WTC11 (cell line): ENCODE data around the gene ABCC2. TPM values are rescaled to one million over a fixed set of nuclear protein-coding genes. Genes with fewer than 3 reads are reported as not detected.

Source experiments
- ATAC-seq: fragments of 200-7000 bp; cut with Tn5 transposase; 2 replicates; pipeline ENCODE4 v1.10.0; 2021; ENCODE audit warnings: mild to moderate bottlenecking, moderate library complexity
- CTCF ChIA-PET: fragments of 300-600 bp; sonication (Branson Sonifier 250); formaldehyde crosslinking; loops from one replicate; lab custom pipeline; 2021; ENCODE audit warnings: antibody characterized with exemption; lab: Charles Lee
- POLR2A ChIA-PET: fragments of 350-600 bp; sonication (Branson Sonifier 250); formaldehyde crosslinking; loops from one replicate; lab custom pipeline; 2021; ENCODE audit warnings: antibody characterized with exemption; lab: Charles Lee
- DNase-seq: peaks from one replicate; pipeline ENCODE4 v3.0.0; 2021; ENCODE audit warnings: low spot score
- H3K27ac Mint-ChIP-seq: 2 replicates; pipeline ENCODE4 v1.8.0; 2021; ENCODE audit warnings: mixed read lengths
- H3K27me3 Mint-ChIP-seq: 2 replicates; pipeline ENCODE4 v1.8.0; 2021; ENCODE audit warnings: low read depth, mild to moderate bottlenecking, moderate library complexity, mixed read lengths
- H3K36me3 Mint-ChIP-seq: 2 replicates; pipeline ENCODE4 v1.8.0; 2021; ENCODE audit warnings: mixed read lengths
- H3K4me1 Mint-ChIP-seq: 2 replicates; pipeline ENCODE4 v1.8.0; 2022; ENCODE audit warnings: mixed read lengths
- H3K4me3 Mint-ChIP-seq: 2 replicates; pipeline ENCODE4 v1.8.0; 2021; ENCODE audit warnings: mild to moderate bottlenecking, moderate library complexity, mixed read lengths
- H3K9me3 Mint-ChIP-seq: 2 replicates; pipeline ENCODE4 v1.8.0; 2021; ENCODE audit warnings: mixed read lengths
- CBFB ChIP-seq: sonication (generic); formaldehyde crosslinking; IDR thresholded peaks from 2 replicates; pipeline ENCODE4 v1.8.1; 2022; ENCODE audit warnings: mild to moderate bottlenecking, low read depth, missing genetic modification reagents
- RORB ChIP-seq: fragments of 250-450 bp; sonication (Bioruptor Pico); IDR thresholded peaks from 2 replicates; pipeline ENCODE4 v1.9.0; 2021; ENCODE audit warnings: mild to moderate bottlenecking
- SMAD4 ChIP-seq: sonication (generic); formaldehyde crosslinking; IDR thresholded peaks from 2 replicates; pipeline ENCODE4 v1.8.0; 2022; ENCODE audit warnings: mild to moderate bottlenecking, missing genetic modification reagents
- SP1 ChIP-seq: sonication (generic); formaldehyde crosslinking; conservative IDR thresholded peaks from 2 replicates; pipeline ENCODE4 v1.8.1; 2022; ENCODE audit warnings: missing genetic modification reagents
- total RNA-seq: library from RNA; stranded (reverse); gene quantifications from 3 replicates; pipeline ENCODE4 v1.2.3, GENCODE V29; 2021
- TF ChIP-seq, protein P1 (sequence below): sonication (generic); formaldehyde crosslinking; IDR thresholded peaks from 2 replicates; pipeline ENCODE4 v1.8.0; 2022; ENCODE audit warnings: mild to moderate bottlenecking, missing genetic modification reagents
- TF ChIP-seq, protein P2 (sequence below): sonication (generic); formaldehyde crosslinking; IDR thresholded peaks from 2 replicates; pipeline ENCODE4 v1.8.0; 2022; ENCODE audit warnings: mild to moderate bottlenecking, missing genetic modification reagents
- TF ChIP-seq, protein P3 (sequence below): sonication (generic); formaldehyde crosslinking; IDR thresholded peaks from 2 replicates; pipeline ENCODE4 v1.8.0; 2022; ENCODE audit warnings: missing genetic modification reagents
- TF ChIP-seq, protein P4 (sequence below): sonication (generic); formaldehyde crosslinking; IDR thresholded peaks from 2 replicates; pipeline ENCODE4 v1.8.0; 2022; ENCODE audit warnings: mild to moderate bottlenecking, missing genetic modification reagents
- TF ChIP-seq, protein P5 (sequence below): sonication (generic); formaldehyde crosslinking; IDR thresholded peaks from 2 replicates; pipeline ENCODE4 v1.8.1; 2022; ENCODE audit warnings: mild to moderate bottlenecking, missing genetic modification reagents, moderate library complexity, borderline replicate concordance
- TF ChIP-seq, protein P6 (sequence below): sonication (generic); formaldehyde crosslinking; IDR thresholded peaks from 2 replicates; pipeline ENCODE4 v1.8.1; 2023; ENCODE audit warnings: mild to moderate bottlenecking, moderate library complexity, missing genetic modification reagents

The ABCC2 gene
- total RNA-seq, 1 experiment from 2014 or later = 0.87 TPM

DNA sequence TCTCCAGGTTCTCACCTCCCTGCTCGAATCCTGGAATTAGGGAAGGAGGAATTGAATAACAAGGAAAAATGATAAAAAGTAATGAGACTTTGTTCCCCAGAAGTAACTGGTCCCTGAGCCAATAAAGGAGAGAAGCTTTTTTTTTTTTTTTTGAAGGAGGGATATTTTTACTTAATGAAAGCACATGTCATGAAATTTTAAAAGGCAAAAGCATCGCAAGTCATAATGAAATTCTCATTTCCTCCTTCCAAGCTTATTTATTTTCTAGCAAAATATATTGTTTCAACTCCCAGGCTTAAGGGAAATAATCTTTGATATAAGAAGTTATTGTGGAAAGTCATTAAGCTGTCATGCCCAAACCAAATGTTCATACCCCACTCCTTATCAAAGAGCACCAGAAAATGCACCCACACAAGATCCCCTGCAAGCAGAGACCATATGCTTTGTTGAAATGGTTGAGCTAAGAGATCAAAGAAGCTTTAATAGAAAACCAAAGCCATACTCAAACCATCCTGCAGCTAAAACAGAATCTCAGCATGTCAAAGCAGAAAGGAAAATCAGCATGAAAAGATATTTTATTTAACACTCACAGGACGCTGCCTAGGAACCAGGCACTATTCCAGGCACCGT is 16.7 kb upstream of the ABCC2 start:
- Mint-ChIP-seq H3K27ac (no peak overlapping the region; the same call in 1 of the 2 replicates), H3K36me3 (no peaks in the 10 kb centered on the region), H3K27me3 (no peaks in the 10 kb centered on the region), H3K4me1 (no peaks in the 10 kb centered on the region)
- CTCF ChIA-PET = no interaction called here
- TF ChIP-seq, protein P1, sequence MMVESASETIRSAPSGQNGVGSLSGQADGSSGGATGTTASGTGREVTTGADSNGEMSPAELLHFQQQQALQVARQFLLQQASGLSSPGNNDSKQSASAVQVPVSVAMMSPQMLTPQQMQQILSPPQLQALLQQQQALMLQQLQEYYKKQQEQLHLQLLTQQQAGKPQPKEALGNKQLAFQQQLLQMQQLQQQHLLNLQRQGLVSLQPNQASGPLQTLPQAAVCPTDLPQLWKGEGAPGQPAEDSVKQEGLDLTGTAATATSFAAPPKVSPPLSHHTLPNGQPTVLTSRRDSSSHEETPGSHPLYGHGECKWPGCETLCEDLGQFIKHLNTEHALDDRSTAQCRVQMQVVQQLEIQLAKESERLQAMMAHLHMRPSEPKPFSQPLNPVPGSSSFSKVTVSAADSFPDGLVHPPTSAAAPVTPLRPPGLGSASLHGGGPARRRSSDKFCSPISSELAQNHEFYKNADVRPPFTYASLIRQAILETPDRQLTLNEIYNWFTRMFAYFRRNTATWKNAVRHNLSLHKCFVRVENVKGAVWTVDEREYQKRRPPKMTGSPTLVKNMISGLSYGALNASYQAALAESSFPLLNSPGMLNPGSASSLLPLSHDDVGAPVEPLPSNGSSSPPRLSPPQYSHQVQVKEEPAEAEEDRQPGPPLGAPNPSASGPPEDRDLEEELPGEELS (CRISPR knock-in tag) = no peak
- TF ChIP-seq, all 79 proteins: peak for 0
- Mint-ChIP-seq H3K9me3 (peaks cover 7% of the 10 kb centered on the region), H3K4me3 (no peak overlapping the region)
- ATAC-seq (no peak), DNase-seq (no peak)
- POLR2A ChIA-PET = no interaction called here

DNA sequence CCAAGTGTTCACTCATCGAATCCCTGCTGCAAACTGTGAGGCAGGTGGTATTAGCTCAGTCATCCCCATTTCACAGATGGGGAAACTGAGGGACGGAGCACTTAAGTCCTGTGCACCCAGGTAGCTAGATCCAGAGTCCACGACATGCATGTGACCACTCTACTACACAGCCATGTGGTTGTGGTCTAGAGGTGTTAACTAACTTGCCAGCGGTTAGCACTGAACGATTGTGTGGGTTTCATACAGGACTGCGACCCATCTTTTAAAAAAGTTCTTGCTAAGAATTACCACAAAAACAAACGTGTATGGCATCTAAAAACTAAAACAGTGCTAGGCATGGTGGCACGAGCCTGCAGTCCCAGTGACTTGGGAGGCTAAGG is 16.1 kb upstream of the ABCC2 start:
- Mint-ChIP-seq H3K36me3 (no peaks in the 10 kb centered on the region), H3K4me1 (no peaks in the 10 kb centered on the region), H3K27me3 (no peaks in the 10 kb centered on the region), H3K9me3 (peaks cover 7% of the 10 kb centered on the region), H3K4me3 (no peak overlapping the region), H3K27ac (no peak overlapping the region)
- ChIA-PET POLR2A (no interaction called here), CTCF (no interaction called here)
- ATAC-seq = no peak
- DNase-seq = no peak
- TF ChIP-seq SMAD4 (CRISPR knock-in tag) (no peak), SP1 (CRISPR knock-in tag) (no peak), CBFB (CRISPR knock-in tag) (no peak)
- TF ChIP-seq, protein P2, sequence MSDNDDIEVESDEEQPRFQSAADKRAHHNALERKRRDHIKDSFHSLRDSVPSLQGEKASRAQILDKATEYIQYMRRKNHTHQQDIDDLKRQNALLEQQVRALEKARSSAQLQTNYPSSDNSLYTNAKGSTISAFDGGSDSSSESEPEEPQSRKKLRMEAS = no peak
- TF ChIP-seq, all 79 proteins: peak for 0

DNA sequence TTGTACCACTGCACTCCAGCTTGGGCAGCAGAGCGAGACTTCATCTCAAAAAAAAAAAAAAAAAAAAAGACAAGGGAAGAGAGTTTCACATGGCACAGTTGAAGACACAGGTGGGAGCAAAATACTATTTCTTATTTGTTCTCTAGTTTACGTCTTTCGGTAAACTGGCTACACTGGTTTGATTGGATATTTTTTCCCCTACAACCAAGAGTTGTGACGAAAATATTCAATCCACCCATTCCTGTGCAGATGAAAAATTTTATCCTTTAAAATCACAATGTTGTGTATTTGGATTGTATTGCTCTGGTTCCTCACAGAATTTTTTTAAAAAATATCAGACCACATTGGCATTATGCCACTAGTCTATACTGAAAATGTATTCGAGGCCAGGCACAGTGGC is 14.5 kb upstream of the ABCC2 start:
- ChIA-PET POLR2A (interaction anchor here (0.6 kb wide), 1 partner anchor 48 kb away, joined by 4 read pairs; no protein-coding TSS in a partner anchor), CTCF (no interaction called here)
- H3K27me3 Mint-ChIP-seq = no peaks in the 10 kb centered on the region
- DNase-seq (no peak), ATAC-seq (no peak)
- peaks cover 7% of the 10 kb centered on the region; the same call in 1 of the 2 replicates for H3K9me3 Mint-ChIP-seq
- H3K4me1 Mint-ChIP-seq = no peaks in the 10 kb centered on the region
- no peak overlapping the region for H3K27ac Mint-ChIP-seq
- TF ChIP-seq RORB (CRISPR knock-in tag) = no peak
- TF ChIP-seq, protein P1 (CRISPR knock-in tag) = no peak
- TF ChIP-seq, protein P3, sequence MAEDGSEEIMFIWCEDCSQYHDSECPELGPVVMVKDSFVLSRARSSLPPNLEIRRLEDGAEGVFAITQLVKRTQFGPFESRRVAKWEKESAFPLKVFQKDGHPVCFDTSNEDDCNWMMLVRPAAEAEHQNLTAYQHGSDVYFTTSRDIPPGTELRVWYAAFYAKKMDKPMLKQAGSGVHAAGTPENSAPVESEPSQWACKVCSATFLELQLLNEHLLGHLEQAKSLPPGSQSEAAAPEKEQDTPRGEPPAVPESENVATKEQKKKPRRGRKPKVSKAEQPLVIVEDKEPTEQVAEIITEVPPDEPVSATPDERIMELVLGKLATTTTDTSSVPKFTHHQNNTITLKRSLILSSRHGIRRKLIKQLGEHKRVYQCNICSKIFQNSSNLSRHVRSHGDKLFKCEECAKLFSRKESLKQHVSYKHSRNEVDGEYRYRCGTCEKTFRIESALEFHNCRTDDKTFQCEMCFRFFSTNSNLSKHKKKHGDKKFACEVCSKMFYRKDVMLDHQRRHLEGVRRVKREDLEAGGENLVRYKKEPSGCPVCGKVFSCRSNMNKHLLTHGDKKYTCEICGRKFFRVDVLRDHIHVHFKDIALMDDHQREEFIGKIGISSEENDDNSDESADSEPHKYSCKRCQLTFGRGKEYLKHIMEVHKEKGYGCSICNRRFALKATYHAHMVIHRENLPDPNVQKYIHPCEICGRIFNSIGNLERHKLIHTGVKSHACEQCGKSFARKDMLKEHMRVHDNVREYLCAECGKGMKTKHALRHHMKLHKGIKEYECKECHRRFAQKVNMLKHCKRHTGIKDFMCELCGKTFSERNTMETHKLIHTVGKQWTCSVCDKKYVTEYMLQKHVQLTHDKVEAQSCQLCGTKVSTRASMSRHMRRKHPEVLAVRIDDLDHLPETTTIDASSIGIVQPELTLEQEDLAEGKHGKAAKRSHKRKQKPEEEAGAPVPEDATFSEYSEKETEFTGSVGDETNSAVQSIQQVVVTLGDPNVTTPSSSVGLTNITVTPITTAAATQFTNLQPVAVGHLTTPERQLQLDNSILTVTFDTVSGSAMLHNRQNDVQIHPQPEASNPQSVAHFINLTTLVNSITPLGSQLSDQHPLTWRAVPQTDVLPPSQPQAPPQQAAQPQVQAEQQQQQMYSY (CRISPR knock-in tag) = no peak
- TF ChIP-seq, protein P4, sequence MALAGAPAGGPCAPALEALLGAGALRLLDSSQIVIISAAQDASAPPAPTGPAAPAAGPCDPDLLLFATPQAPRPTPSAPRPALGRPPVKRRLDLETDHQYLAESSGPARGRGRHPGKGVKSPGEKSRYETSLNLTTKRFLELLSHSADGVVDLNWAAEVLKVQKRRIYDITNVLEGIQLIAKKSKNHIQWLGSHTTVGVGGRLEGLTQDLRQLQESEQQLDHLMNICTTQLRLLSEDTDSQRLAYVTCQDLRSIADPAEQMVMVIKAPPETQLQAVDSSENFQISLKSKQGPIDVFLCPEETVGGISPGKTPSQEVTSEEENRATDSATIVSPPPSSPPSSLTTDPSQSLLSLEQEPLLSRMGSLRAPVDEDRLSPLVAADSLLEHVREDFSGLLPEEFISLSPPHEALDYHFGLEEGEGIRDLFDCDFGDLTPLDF (CRISPR knock-in tag) = no peak
- TF ChIP-seq, protein P5, sequence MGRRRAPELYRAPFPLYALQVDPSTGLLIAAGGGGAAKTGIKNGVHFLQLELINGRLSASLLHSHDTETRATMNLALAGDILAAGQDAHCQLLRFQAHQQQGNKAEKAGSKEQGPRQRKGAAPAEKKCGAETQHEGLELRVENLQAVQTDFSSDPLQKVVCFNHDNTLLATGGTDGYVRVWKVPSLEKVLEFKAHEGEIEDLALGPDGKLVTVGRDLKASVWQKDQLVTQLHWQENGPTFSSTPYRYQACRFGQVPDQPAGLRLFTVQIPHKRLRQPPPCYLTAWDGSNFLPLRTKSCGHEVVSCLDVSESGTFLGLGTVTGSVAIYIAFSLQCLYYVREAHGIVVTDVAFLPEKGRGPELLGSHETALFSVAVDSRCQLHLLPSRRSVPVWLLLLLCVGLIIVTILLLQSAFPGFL (CRISPR knock-in tag) = no peak
- TF ChIP-seq, protein P6, sequence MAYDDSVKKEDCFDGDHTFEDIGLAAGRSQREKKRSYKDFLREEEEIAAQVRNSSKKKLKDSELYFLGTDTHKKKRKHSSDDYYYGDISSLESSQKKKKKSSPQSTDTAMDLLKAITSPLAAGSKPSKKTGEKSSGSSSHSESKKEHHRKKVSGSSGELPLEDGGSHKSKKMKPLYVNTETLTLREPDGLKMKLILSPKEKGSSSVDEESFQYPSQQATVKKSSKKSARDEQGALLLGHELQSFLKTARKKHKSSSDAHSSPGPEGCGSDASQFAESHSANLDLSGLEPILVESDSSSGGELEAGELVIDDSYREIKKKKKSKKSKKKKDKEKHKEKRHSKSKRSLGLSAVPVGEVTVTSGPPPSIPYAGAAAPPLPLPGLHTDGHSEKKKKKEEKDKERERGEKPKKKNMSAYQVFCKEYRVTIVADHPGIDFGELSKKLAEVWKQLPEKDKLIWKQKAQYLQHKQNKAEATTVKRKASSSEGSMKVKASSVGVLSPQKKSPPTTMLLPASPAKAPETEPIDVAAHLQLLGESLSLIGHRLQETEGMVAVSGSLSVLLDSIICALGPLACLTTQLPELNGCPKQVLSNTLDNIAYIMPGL (CRISPR knock-in tag) = no peak
- H3K36me3 Mint-ChIP-seq = no peaks in the 10 kb centered on the region
- H3K4me3 Mint-ChIP-seq = no peak overlapping the region
